Measurements from ENCODE around the gene SPATS2. TPM values are rescaled to one million over a fixed set of nuclear protein-coding genes. Genes with fewer than 3 reads are reported as not detected.
A peak's percentile ranks its signal among the peaks of the same experiment; 100 is the strongest.

Gene SPATS2
- total and polyA plus RNA-seq, 9 donors, result 9.1 to 28.2 (median 15.2) TPM

GRCh38 chr12:49368240-49368600, 958 bp downstream of the SPATS2 start:
- no peak for DNase-seq
- TF ChIP-seq CTCF (IDR thresholded peaks at IDR 0.05) (no peak), POLR2A (IDR thresholded peaks at IDR 0.05) (no peak), EP300 (IDR thresholded peaks at IDR 0.05) (no peak)
- H3K27me3 ChIP-seq, result no peaks in the 10 kb centered on the region
- H3K36me3 ChIP-seq, result no peaks in the 10 kb centered on the region
- 6 to 12% (median 11%) methylated on average over 3 of the region's 3 CpGs for WGBS, 3 donors
- peak overlapping the region; percentile 89 for H3K4me3 ChIP-seq
- intact Hi-C loops (cut with DNase I), result no loop called here
- peaks cover 10% of the 10 kb centered on the region for H3K4me1 ChIP-seq (ENCODE audit: insufficient read depth)
- H3K27ac ChIP-seq, result peak overlapping the region in 1 of 2 donors; percentile 87
- H3K9me3 ChIP-seq, result no peaks in the 10 kb centered on the region

- Histone ChIP-seq H3K36me3 (no peaks in the 10 kb centered on the region), H3K4me3 (no peak overlapping the region), H3K9me3 (no peaks in the 10 kb centered on the region), H3K4me1 (ENCODE audit: insufficient read depth) (peaks cover 10% of the 10 kb centered on the region), H3K27ac (no peak overlapping the region), H3K27me3 (no peaks in the 10 kb centered on the region)
- TF ChIP-seq POLR2A (IDR thresholded peaks at IDR 0.05), result no peak
- TF ChIP-seq CTCF (IDR thresholded peaks at IDR 0.05), result peak in 2 of 3 donors; percentile 16 to 32
- TF ChIP-seq EP300 (IDR thresholded peaks at IDR 0.05), result no peak
- intact Hi-C loops (cut with DNase I), result no loop called here
- WGBS, 3 donors, result 25 to 31% (median 28%) methylated on average over 6 of the region's 6 CpGs
- peak in 3 of 5 donors; percentile 32 to 46 (median 40) for DNase-seq
Measured at GRCh38 chr12:49369411-49370145, 2.3 kb downstream of the SPATS2 start.

DNA sequence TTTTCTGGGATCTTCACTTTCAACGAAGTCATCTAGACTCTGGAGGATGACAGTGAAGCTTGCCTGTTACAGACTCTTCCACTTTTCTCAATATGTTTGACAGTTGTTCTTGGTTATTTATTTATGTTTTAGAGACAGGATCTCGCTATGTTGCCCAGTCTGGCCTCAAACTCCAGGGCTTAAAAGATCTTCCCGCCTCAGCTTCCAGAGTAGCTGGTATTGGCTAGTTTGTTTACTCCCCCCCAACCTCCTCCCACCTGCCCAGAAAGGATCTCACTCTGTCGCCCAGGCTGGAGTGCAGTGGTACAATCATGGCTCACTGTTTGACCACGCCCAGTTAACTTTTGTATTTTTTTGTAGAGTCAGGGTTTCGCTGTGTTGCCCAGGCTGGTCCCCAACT, 3.3 kb downstream of the SPATS2 start:
- DNase-seq, result no peak
- Histone ChIP-seq H3K4me3 (no peak overlapping the region), H3K27me3 (no peaks in the 10 kb centered on the region), H3K27ac (no peak overlapping the region), H3K36me3 (no peaks in the 10 kb centered on the region), H3K4me1 (ENCODE audit: insufficient read depth) (peaks cover 10% of the 10 kb centered on the region), H3K9me3 (no peaks in the 10 kb centered on the region)
- intact Hi-C loops (cut with DNase I), result no loop called here
- 90 to 94% (median 90%) methylated on average over 6 of the region's 6 CpGs for WGBS, 3 donors
- TF ChIP-seq CTCF (IDR thresholded peaks at IDR 0.05) (no peak), EP300 (IDR thresholded peaks at IDR 0.05) (no peak), POLR2A (IDR thresholded peaks at IDR 0.05) (no peak)

DNA sequence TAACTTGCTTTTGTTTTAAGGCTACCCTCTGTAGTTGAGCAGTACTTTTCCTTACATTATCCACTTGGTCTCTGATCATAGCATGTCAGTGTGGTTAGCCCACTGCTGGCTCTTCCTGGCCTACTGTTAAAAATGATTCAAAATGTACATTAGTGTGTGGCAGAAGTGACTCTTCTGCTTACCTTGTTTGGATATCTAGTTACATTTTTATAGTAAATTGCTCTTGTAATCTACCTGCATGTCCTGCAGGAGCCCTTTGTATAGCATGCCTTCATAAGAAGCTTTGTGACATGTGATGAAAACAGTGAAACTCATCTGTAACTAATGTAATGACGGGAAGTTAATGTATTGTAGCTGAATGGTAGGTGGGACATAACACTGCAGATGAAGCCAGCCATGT, 8.1 kb downstream of the SPATS2 start:
- H3K36me3 ChIP-seq, result no peaks in the 10 kb centered on the region
- H3K4me3 ChIP-seq, result no peak overlapping the region
- TF ChIP-seq POLR2A (IDR thresholded peaks at IDR 0.05) (no peak), CTCF (IDR thresholded peaks at IDR 0.05) (no peak), EP300 (IDR thresholded peaks at IDR 0.05) (no peak)
- intact Hi-C loops (cut with DNase I), result no loop called here
- H3K27me3 ChIP-seq, result no peaks in the 10 kb centered on the region
- WGBS, 3 donors, result 93 to 100% (median 94%) methylated on average over 1 of the region's 1 CpG
- no peak overlapping the region for H3K27ac ChIP-seq
- DNase-seq, result no peak
- H3K4me1 ChIP-seq (ENCODE audit: insufficient read depth), result peaks cover 3% of the 10 kb centered on the region
- H3K9me3 ChIP-seq, result no peaks in the 10 kb centered on the region

Data from ovary (tissue), 9 donors.